ENCODE results near the gene L2HGDH.

L2HGDH gene

GRCh38 chr14:50355692-50356091 is 43.7 kb upstream of the L2HGDH start:
- in situ Hi-C loops (cut with HindIII; ENCODE audit: low sequenced_read_pairs) = no loop called here
- no peak for DNase-seq (ENCODE audit: low read depth, low spot score)
- no peak for TF ChIP-seq CTCF (IDR thresholded peaks at IDR 0.05; ENCODE audit: low read depth, low read length)
- no peak overlapping the region for H3K4me3 ChIP-seq (ENCODE audit: low read depth, low read length)

GRCh38 chr14:50354527-50354926 is 42.5 kb upstream of the L2HGDH start:
- H3K4me3 ChIP-seq (ENCODE audit: low read depth, low read length) = no peak overlapping the region
- in situ Hi-C loops (cut with HindIII; ENCODE audit: low sequenced_read_pairs) = no loop called here
- TF ChIP-seq CTCF (IDR thresholded peaks at IDR 0.05; ENCODE audit: low read depth, low read length) = no peak
- DNase-seq (ENCODE audit: low read depth, low spot score) = no peak

GRCh38 chr14:50353126-50353525 is 41.1 kb upstream of the L2HGDH start:
- no peak for DNase-seq (ENCODE audit: low read depth, low spot score)
- H3K4me3 ChIP-seq (ENCODE audit: low read depth, low read length) = no peak overlapping the region
- in situ Hi-C loops (cut with HindIII; ENCODE audit: low sequenced_read_pairs) = no loop called here
- TF ChIP-seq CTCF (IDR thresholded peaks at IDR 0.05; ENCODE audit: low read depth, low read length) = no peak

GRCh38 chr14:50352584-50352983 is 40.6 kb upstream of the L2HGDH start:
- DNase-seq (ENCODE audit: low read depth, low spot score) = no peak
- in situ Hi-C loops (cut with HindIII; ENCODE audit: low sequenced_read_pairs) = no loop called here
- no peak overlapping the region for H3K4me3 ChIP-seq (ENCODE audit: low read depth, low read length)
- TF ChIP-seq CTCF (IDR thresholded peaks at IDR 0.05; ENCODE audit: low read depth, low read length) = no peak

GRCh38 chr14:50350975-50351374 is 38.9 kb upstream of the L2HGDH start:
- DNase-seq (ENCODE audit: low read depth, low spot score) = peak; percentile 31
- in situ Hi-C loops (cut with HindIII; ENCODE audit: low sequenced_read_pairs) = no loop called here
- TF ChIP-seq CTCF (IDR thresholded peaks at IDR 0.05; ENCODE audit: low read depth, low read length) = no peak
- no peak overlapping the region for H3K4me3 ChIP-seq (ENCODE audit: low read depth, low read length)

- in situ Hi-C loops (cut with HindIII; ENCODE audit: low sequenced_read_pairs) = no loop called here
Observed at GRCh38 chr14:50348933-50349332, 36.9 kb upstream of the L2HGDH start.

More at GRCh38 chr14:50348933-50349332, 36.9 kb upstream of the L2HGDH start:
- DNase-seq (ENCODE audit: low read depth, low spot score) = no peak
- no peak for TF ChIP-seq CTCF (IDR thresholded peaks at IDR 0.05; ENCODE audit: low read depth, low read length)
- H3K4me3 ChIP-seq (ENCODE audit: low read depth, low read length) = no peak overlapping the region
